ENCODE results near the gene TSHZ2. TPM values are rescaled to one million over a fixed set of nuclear protein-coding genes. Genes with fewer than 3 reads are reported as not detected.

The TSHZ2 gene
- total RNA-seq, 1 experiment from 2014 or later, result 0.07 TPM

DNA sequence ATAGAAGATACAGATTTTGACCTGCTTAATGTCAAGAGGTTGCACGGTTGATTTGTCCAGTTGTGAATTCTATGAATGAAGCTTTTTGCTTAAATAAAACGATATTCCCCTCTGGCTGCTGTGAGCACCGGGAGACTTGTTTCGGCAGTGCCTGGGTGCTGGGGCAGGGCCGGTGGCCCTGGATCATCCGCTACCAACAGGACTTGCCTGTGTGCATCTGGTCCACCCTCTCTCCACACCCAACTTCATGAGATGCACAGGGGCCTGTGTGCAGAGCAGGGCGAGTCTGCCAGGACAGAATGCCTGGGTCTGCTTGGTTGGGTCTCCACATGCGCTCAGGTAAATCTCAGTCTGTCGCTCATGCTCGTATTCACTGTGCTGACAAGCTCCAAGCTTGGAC is 65.5 kb downstream of the TSHZ2 start:
- H2BK120ac ChIP-seq (ENCODE audit: low read depth, low read length, poor library complexity, severe bottlenecking), result no peak overlapping the region
- H2AFZ ChIP-seq (ENCODE audit: low read length), result no peak overlapping the region
- no peak overlapping the region for H2BK5ac ChIP-seq (ENCODE audit: insufficient read length, low read length)
- H3K9ac ChIP-seq (ENCODE audit: extremely low read depth, insufficient read length, low read length), result no peak overlapping the region
- no peak for DNase-seq
- H3T11ph ChIP-seq (ENCODE audit: low read length), result no peak overlapping the region
- Mint-ChIP-seq H3K36me3 (ENCODE audit: insufficient read depth in 1 of 3, low read depth in 3 of 3) (no peaks in the 10 kb centered on the region), H3K27ac (no peak overlapping the region), H3K9me3 (peaks cover 0 to 2% of the 10 kb centered on the region in 2 experiments; a peak in 1 of 5 replicates), H3K27me3 (ENCODE audit: low read depth) (no peaks in the 10 kb centered on the region), H3K4me1 (peaks cover 5 to 10% of the 10 kb centered on the region in 2 experiments), H3K4me3 (no peak overlapping the region)
- H3K4me1 ChIP-seq (ENCODE audit: insufficient read depth, low read length), result no peaks in the 10 kb centered on the region; the same call in 1 of the 2 replicates
- no peak overlapping the region for H3K27ac ChIP-seq (ENCODE audit: insufficient read length, low read depth, low read length)
- H2BK15ac ChIP-seq (ENCODE audit: low read depth, low read length), result no peak overlapping the region
- no peak overlapping the region for H2BK12ac ChIP-seq (ENCODE audit: insufficient read length, low read depth, low read length)
- H3K14ac ChIP-seq (ENCODE audit: insufficient read depth, low read length), result no peak overlapping the region
- no peak overlapping the region for H4K8ac ChIP-seq (replicated peaks; ENCODE audit: insufficient read length, low read depth, low read length)
- H2AK5ac ChIP-seq (ENCODE audit: insufficient read length, low read length), result no peak overlapping the region
- no peak overlapping the region for H3K18ac ChIP-seq (ENCODE audit: insufficient read length, low read depth, low read length)
- no peaks in the 10 kb centered on the region for H3K9me3 ChIP-seq (ENCODE audit: control insufficient read depth, low read depth, low read length)
- no peaks in the 10 kb centered on the region for H3K79me2 ChIP-seq (ENCODE audit: insufficient read depth, low read length)
- H3K4ac ChIP-seq (ENCODE audit: low read depth, low read length), result no peak overlapping the region
- WGBS (ENCODE audit: extremely low coverage, insufficient read length, low lambda C conversion rate), result no CpG with 5 or more reads among the region's 10 CpGs
- no peak overlapping the region for H3K4me2 ChIP-seq (ENCODE audit: insufficient read depth, insufficient read length, low read length)
- no peaks in the 10 kb centered on the region for H3K79me1 ChIP-seq (ENCODE audit: insufficient read depth, low read depth, low read length, poor library complexity, severe bottlenecking)
- TF ChIP-seq, protein P1, sequence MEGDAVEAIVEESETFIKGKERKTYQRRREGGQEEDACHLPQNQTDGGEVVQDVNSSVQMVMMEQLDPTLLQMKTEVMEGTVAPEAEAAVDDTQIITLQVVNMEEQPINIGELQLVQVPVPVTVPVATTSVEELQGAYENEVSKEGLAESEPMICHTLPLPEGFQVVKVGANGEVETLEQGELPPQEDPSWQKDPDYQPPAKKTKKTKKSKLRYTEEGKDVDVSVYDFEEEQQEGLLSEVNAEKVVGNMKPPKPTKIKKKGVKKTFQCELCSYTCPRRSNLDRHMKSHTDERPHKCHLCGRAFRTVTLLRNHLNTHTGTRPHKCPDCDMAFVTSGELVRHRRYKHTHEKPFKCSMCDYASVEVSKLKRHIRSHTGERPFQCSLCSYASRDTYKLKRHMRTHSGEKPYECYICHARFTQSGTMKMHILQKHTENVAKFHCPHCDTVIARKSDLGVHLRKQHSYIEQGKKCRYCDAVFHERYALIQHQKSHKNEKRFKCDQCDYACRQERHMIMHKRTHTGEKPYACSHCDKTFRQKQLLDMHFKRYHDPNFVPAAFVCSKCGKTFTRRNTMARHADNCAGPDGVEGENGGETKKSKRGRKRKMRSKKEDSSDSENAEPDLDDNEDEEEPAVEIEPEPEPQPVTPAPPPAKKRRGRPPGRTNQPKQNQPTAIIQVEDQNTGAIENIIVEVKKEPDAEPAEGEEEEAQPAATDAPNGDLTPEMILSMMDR (conservative IDR thresholded peaks at IDR 0.05), result no peak
- H3K23ac ChIP-seq (ENCODE audit: insufficient read length, low read depth, low read length), result no peak overlapping the region
- H3K27me3 ChIP-seq (ENCODE audit: insufficient read depth, low read length), result no peaks in the 10 kb centered on the region
- no peaks in the 10 kb centered on the region for H4K20me1 ChIP-seq (ENCODE audit: control insufficient read depth, insufficient read depth, insufficient read length)
- no peak overlapping the region for H3K56ac ChIP-seq (ENCODE audit: insufficient read length, low read depth, low read length)
- no peaks in the 10 kb centered on the region for H3K23me2 ChIP-seq (ENCODE audit: insufficient read length, low read depth, low read length, poor library complexity, severe bottlenecking)
- H4K5ac ChIP-seq (ENCODE audit: insufficient read length, low read depth, low read length), result no peak overlapping the region
- no peak overlapping the region for H2BK20ac ChIP-seq (ENCODE audit: low read depth, low read length, poor library complexity, severe bottlenecking)
- H4K91ac ChIP-seq (ENCODE audit: insufficient read length, low read depth, low read length), result no peak overlapping the region

Data from H9 (cell line).